GM12878 (cell line): ENCODE measurements around the gene PPP2R3A. TPM values are rescaled to one million over a fixed set of nuclear protein-coding genes. Genes with fewer than 3 reads are reported as not detected.

Experiments used
- ATF3 ChIP-seq: IDR thresholded peaks from 2 replicates; pipeline ENCODE4 v1.6.1; 2011; ENCODE audit warnings: low read depth, mild to moderate bottlenecking, low read length, moderate library complexity, borderline replicate concordance; ENCODE audit errors: extremely low read depth
- EP300 ChIP-seq, 2 experiments: fragments of 150-350 bp in 1 of 2; IDR thresholded peaks; 2 replicates each; pipeline ENCODE4 v1.6.1; 2011 to 2012; ENCODE audit warnings: low read depth in 2 of 2, low read length in 2 of 2, borderline replicate concordance in 1 of 2, improper control_type of control experiment in 1 of 2, inconsistent platforms in 1 of 2; ENCODE audit not compliant: control insufficient read depth in 1 of 2
- EZH2 ChIP-seq: IDR thresholded peaks from 2 replicates; pipeline ENCODE4 v1.6.1; 2012; ENCODE audit warnings: low read depth, mild to moderate bottlenecking, control low read depth, inconsistent platforms, low read length, borderline replicate concordance; ENCODE audit not compliant: control insufficient read depth
- HDAC2 ChIP-seq: fragments of 200-600 bp; sonication (generic); IDR thresholded peaks from 2 replicates; pipeline ENCODE4 v1.6.1; 2017
- HDAC6 ChIP-seq: fragments of 200-600 bp; sonication (generic); IDR thresholded peaks from one replicate; pipeline ENCODE4 v1.8.0; 2017; ENCODE audit warnings: antibody characterized with exemption; ENCODE audit not compliant: unreplicated experiment
- IRF3 ChIP-seq: fragments of 450-650 bp; IDR thresholded peaks from 2 replicates; pipeline ENCODE4 v1.6.1; 2014; ENCODE audit warnings: mild to moderate bottlenecking
- KAT2A ChIP-seq: conservative IDR thresholded peaks from 2 replicates; pipeline ENCODE4 v1.6.1; 2011; ENCODE audit warnings: low read depth, low read length; ENCODE audit not compliant: control insufficient read depth
- LARP7 ChIP-seq: fragments of 450-650 bp; IDR thresholded peaks from 2 replicates; pipeline ENCODE4 v1.6.1; 2017; ENCODE audit warnings: mild to moderate bottlenecking
- MEF2B ChIP-seq: fragments of 450-650 bp; IDR thresholded peaks from 2 replicates; pipeline ENCODE4 v1.6.1; 2018; ENCODE audit warnings: mild to moderate bottlenecking, moderate library complexity; ENCODE audit not compliant: partially characterized antibody, poor library complexity, severe bottlenecking
- MLLT1 ChIP-seq: fragments of 450-650 bp; IDR thresholded peaks from 2 replicates; pipeline ENCODE4 v1.6.1; 2016; ENCODE audit warnings: mild to moderate bottlenecking
- POLR2A ChIP-seq: IDR thresholded peaks from 2 replicates; pipeline ENCODE4 v1.6.1; 2011; ENCODE audit warnings: low read depth, mild to moderate bottlenecking, low read length
- RBBP5 ChIP-seq: fragments of 200-600 bp; sonication (generic); conservative IDR thresholded peaks from 2 replicates; pipeline ENCODE4 v1.6.1; 2016
- SIX5 ChIP-seq: IDR thresholded peaks from 2 replicates; pipeline ENCODE4 v1.6.1; 2011; ENCODE audit warnings: mild to moderate bottlenecking, low read depth, low read length, moderate library complexity; ENCODE audit not compliant: severe bottlenecking
- SMARCA5 ChIP-seq: fragments of 450-650 bp; IDR thresholded peaks from 2 replicates; pipeline ENCODE4 v1.6.1; 2017; ENCODE audit warnings: mild to moderate bottlenecking
- SP1 ChIP-seq: IDR thresholded peaks from one replicate; pipeline ENCODE4 v1.6.1; 2011; ENCODE audit warnings: low read depth, low read length
- SREBF1 ChIP-seq: IDR thresholded peaks from 2 replicates; pipeline ENCODE4 v1.6.1; 2012; ENCODE audit warnings: mild to moderate bottlenecking, low read length
- USF1 ChIP-seq: IDR thresholded peaks from 2 replicates; pipeline ENCODE4 v1.6.1; 2011; ENCODE audit warnings: borderline replicate concordance, low read depth, mild to moderate bottlenecking, moderate library complexity, mixed read lengths, low read length; ENCODE audit not compliant: insufficient read depth; ENCODE audit errors: extremely low read length
- USF2 ChIP-seq: IDR thresholded peaks from 2 replicates; pipeline ENCODE4 v1.6.1; 2011; ENCODE audit warnings: low read depth, low read length, improper control_type of control experiment, borderline replicate concordance
- ZBED1 ChIP-seq: IDR thresholded peaks from 2 replicates; pipeline ENCODE4 v1.6.1; 2016; ENCODE audit warnings: borderline replicate concordance
- ZNF592 ChIP-seq: fragments of 450-650 bp; IDR thresholded peaks from 2 replicates; pipeline ENCODE4 v1.6.1; 2017; ENCODE audit warnings: mild to moderate bottlenecking, moderate library complexity
- polyA plus RNA-seq, 11 experiments: library from polyadenylated mRNA; depleted of rRNA in 4 of 11; unstranded in 6 of 11; stranded (reverse) in 5 of 11; fragments of >200 nt; fragmentation: Nextera tagmentation in 4 of 11; fragmentation: Illumina TruSeq in 1 of 11; extraction: Ambion mirVana in 4 of 11; extraction: Trizol in 1 of 11; gene quantifications; 1 replicate in 1 of 11; 2 replicates in 10 of 11; pipeline versions ENCODE4 v1.2.1 to v1.2.3, GENCODE V29; 2011 to 2016; ENCODE audit warnings: inconsistent platforms in 2 of 11, missing spikeins in 2 of 11, low read depth in 1 of 11
- total RNA-seq, 4 experiments: library from RNA; depleted of rRNA in 3 of 4; stranded (reverse); fragments of >200 nt in 3 of 4; fragmentation: Illumina TruSeq in 1 of 4; extraction: Trizol in 1 of 4; gene quantifications; 2 replicates each; pipeline versions ENCODE4 v1.2.1 to v1.2.3, GENCODE V29; 2013 to 2021

PPP2R3A gene
- total and polyA plus RNA-seq, 10 of the 15 experiments (the other 5 are each of a cell fraction or from before 2014, with no cell fraction given) = under 0.01 to 0.16 (median 0.06) TPM; not detected in 5

GRCh38 chr3:136196401-136197158, 231.1 kb downstream of the PPP2R3A start (continued):
- TF ChIP-seq USF1 = peak; percentile 21
- TF ChIP-seq EP300 (IDR thresholded peaks at IDR 0.05; ENCODE audit: borderline replicate concordance in 1 of 2, control insufficient read depth in 1 of 2, low read depth in 2 of 2, low read length in 2 of 2) = no peak; a peak in 2 of 4 replicates
- 0 out of 2 replicates have a peak, but pooled peaks have one; percentile 7 for TF ChIP-seq ZBED1
- TF ChIP-seq ATF3 = no peak
- TF ChIP-seq RBBP5 = 0 out of 2 replicates have a peak, but pooled peaks have one; percentile 71
- peak; percentile 82 for TF ChIP-seq SMARCA5
- peak; percentile 89 for TF ChIP-seq ZNF592
- TF ChIP-seq LARP7 = peak; percentile 98
- TF ChIP-seq USF2 = peak; percentile 12; the same call in 1 of the 2 replicates
- no peak for TF ChIP-seq SREBF1
- peak; percentile 73 for TF ChIP-seq MLLT1
- no peak for TF ChIP-seq SIX5
- TF ChIP-seq HDAC6 = peak; percentile 64
- TF ChIP-seq MEF2B = peak; percentile 54
- peak; percentile 89 for TF ChIP-seq POLR2A
- peak; percentile 35 for TF ChIP-seq SP1
- no peak; the same call in 1 of the 2 replicates for TF ChIP-seq IRF3
- 0 out of 2 replicates have a peak, but pooled peaks have one; percentile 72 for TF ChIP-seq HDAC2
- no peak for TF ChIP-seq KAT2A
- TF ChIP-seq EZH2 = no peak
